Fibroblast of skin of right quadriceps (primary cell): Measurements from ENCODE around the gene MYH1.
"Not testable (repeated sequence)": the region's sequence is repeated elsewhere in the genome, so short reads cannot be mapped to it uniquely, and the experiment has no call there.

Experiments
- DNase-seq: peaks from one replicate; pipeline ENCODE4 v3.0.0-alpha.2; 2013

MYH1 gene

GRCh38 chr17:10518271-10519037 lies at the start of gene MYH1:
TSS of gene MYH1 (minus strand) at chr17:10518542. CDS start at chr17:10516642, 1,900 bp downstream.
- DNase-seq = no peak

DNA sequence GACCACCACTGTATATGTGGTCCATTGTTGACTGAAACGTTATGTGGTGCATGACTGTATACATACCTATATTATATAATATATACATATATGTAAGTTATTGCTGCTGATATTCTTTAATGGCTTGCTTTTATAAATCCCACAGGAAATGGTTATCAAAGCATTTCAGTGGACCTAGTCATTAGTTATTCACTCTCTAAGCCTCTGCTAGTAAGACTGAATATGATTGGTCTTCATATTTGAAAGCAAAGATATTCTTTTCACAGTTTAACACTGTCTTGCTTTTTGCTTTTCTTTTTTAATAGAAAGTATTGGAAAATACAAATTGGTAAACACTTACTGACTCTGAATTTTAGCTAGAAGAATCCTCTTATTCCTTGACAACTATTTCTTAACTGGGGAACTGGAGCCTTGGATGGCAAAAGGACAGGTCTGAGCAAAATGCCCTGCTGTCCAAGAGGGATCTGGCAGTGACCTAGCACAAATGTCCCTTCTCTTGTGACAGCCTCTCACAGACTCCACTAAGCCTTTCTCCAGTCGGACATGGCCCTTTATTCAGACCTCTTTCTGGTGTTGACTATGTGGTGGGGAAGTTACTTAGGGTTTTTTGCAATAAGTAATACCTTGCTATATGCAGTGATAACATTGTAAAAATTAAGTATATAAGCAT lies 45.8 kb upstream of the MYH1 start:
- DNase-seq = no peak

DNA sequence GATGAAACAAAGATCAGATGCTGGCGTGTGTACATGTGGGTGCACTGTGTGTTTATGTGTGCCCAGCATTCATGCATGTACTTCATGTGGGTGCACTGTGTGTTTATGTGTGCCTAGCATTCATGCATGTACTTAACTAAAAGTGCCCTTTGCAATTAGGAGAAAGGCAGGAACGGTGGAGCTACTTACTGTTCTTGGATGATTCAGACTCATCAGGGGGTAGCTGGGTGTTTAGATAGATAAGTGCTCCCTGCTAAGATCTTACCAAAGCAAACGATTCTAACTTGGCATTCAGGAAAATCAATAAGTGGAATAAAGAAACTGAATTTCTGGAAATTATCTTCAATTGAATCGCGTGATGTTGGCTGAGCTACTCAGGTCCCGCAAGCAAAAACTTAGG lies 39.7 kb upstream of the MYH1 start:
- no peak for DNase-seq

DNA sequence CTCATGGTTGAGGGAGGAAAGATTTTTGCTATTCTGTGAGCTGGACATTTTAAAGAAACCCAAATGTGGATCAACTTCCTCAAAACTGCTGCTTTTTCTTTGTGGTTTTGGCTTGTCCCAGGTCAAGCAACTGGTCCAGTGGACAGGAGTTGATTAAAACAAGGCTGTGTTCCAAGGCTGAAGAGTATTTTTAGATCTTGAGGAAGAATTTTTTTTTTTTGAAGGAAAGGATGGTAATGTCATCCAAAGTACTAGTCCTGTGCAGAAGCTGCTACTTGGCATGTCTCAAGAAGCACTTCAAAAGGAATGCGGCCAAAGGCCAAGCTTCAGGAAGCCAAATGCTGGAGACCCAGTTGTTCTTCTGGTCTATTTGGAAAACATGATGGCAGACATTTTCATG lies 39.1 kb upstream of the MYH1 start:
- DNase-seq = peak; percentile 9

GRCh38 chr17:10556301-10557005 lies 38.1 kb upstream of the MYH1 start:
- no peak for DNase-seq

- no peak for DNase-seq
These were observed 31.7 kb upstream of the MYH1 start for GRCh38 chr17:10550014-10550413.

- no peak for DNase-seq
These were observed 30.9 kb upstream of the MYH1 start, which contains the start of gene MYH2 for GRCh38 chr17:10549096-10549842. TSS of gene MYH2 (minus strand) at chr17:10549658. CDS start at chr17:10547920, 1,738 bp downstream.

- DNase-seq = no peak
These were observed 29.0 kb upstream of the MYH1 start for GRCh38 chr17:10547351-10547750.

- DNase-seq = peak; percentile 33
These were observed 25.1 kb upstream of the MYH1 start for GRCh38 chr17:10543486-10543885.

DNA sequence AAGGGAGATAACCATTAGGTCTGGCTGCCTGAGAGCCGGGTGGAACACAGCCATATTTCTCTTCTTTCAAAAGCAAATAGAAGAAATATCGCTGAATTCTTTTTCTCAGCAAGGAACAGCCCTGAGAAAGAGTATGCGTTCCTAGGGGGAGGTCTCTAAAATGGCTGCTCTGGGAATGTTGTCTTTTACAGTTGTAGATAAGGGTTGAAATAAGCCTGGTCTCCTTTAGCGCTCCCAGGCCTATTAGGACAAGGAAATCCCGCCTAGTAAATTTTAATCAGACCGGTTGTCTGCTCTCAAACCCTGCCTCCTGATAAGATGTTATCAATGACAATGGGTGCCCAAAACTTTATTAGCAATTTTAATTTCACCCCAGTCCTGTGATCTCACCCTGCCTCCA lies 22.8 kb upstream of the MYH1 start:
- DNase-seq = not testable (repeated sequence)

GRCh38 chr17:10532026-10532425 lies 13.7 kb upstream of the MYH1 start:
- DNase-seq = no peak

GRCh38 chr17:10527419-10527818 lies 9.1 kb upstream of the MYH1 start:
- no peak for DNase-seq

DNA sequence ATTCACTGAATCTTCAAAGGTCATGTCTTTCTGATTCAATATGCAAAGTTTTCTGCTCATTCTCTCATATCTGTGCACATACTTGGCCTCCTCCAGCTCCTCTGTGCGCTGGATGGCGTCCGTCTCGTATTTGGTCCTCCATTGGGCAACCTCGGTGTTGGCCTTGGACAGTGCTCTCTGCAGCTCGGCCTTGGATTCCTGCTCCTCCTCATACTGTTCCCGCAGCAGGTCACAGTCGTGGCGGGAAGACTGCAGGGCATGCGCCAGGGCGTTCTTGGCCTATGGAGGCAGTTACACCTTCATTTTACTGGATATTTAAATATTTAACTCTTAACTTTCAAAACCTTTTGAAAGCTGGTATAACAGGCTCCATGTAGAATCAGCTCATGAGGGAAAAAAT lies 8.2 kb upstream of the MYH1 start:
- no peak for DNase-seq

GRCh38 chr17:10523064-10523463 lies 4.7 kb upstream of the MYH1 start:
- DNase-seq = no peak

- no peak for DNase-seq
These were observed 3.6 kb upstream of the MYH1 start for GRCh38 chr17:10521949-10522348.

DNA sequence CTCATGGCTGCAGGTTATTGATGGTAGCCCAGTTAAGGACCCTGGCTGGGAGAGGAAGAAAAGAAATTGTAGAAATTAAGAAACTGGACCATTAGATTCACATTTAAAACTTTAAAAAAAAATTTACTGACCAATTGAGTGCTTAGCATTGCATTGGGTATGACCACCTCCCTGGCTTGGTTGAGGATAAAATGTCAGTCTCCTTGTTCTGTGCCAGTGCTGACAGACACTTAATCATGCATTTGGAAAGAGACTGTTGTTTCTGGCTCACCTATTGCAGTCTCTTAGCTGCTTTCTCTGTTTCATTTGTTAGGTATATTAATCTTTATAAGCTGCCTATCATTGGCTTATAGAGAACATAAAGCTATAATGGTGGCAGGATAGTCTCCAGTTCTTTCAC lies 1.7 kb downstream of the MYH1 start:
- no peak for DNase-seq

DNA sequence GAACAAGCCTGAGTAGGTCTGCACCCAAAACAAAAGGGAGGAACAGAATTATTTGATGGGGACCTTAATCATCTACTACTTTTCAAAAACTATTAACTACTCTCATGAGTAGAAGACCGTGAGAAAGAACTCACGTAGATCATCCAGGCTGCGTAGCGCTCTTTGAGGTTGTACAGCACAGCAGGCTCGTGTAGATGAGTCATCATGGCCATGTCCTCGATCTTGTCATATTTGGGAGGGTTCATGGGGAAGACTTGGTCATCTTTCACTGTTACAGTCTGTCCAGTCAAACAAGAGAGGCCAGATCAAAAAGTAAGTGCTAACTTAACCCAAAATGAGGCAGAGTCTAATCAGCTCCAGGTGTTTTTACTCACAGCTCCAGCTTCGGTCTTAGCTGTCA lies 2.3 kb downstream of the MYH1 start:
- no peak for DNase-seq

DNA sequence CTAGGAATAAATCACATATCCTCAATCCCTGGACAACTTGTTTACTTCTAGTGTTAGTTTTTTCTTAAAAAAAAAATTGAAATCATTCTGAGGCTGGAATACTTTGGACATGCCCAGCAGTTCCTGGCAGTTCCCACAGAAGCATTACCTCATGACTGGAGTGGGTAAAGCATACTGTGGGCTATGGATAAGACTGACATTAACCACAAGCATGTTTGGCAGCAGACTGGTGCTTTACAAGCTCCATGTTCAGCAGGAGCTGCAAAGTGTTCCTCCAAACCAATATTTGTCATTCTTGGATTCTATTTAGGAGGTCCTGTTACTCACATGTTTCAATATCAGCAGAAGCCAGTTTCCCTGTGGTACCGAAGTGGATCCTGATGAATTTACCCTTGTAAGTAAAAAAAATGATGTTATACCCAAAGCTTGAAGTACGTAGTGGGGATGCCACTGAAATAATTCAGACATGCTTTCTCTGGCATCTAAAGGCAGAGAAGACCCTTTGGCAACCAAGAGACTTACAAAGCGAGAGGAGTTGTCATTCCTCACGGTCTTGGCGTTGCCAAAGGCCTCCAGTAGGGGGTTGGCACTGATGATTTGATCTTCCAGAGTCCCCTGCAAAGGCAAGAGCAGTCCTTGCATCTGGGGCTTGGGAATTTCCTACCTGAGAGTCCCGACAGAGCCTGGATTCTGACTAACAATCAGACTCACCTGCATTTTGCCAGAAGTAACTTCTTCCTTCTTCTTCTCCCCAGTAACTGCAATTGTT lies 4.9 kb downstream of the MYH1 start:
- DNase-seq = no peak

GRCh38 chr17:10512856-10513255 lies 5.5 kb downstream of the MYH1 start:
- DNase-seq = no peak

GRCh38 chr17:10499950-10500349 lies 18.4 kb downstream of the MYH1 start:
- DNase-seq = no peak

DNA sequence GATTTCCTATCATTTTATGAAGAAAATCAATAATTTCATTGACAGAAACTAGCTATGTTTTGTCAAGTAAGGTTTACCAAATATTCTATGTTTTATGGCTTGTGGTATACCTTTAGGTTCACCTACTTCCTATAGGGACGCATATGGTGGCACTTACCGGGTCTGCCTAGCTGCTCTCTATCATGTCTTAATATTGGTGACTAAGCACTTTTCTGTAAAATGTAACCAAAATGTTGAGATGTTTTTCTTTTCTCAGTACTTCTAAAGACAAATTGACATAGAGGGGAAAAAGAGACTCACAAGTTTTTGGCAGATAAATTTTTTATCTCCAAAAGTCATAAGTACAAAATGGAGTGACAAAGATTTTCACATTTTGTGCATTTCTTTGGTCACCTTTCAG lies 26.3 kb downstream of the MYH1 start:
- no peak for DNase-seq

DNA sequence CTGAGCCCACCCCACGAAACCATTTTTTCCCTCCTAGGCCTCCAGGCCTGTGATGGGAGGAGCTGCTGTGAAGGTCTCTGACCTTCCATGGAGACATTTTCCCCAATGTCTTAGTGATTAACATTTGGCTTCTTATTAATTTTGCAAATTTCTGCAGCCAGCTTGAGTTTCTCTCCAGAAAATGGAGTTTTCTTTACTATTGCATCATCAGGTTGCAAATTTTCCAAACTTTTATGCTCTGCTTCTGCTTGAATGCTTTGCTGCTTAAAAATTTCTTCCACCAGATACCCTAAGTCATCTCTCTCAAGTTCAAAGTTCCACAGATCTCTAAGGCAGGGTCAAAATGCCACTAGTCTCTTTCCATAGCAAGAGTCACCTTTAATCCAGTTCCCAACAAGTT lies 36.1 kb downstream of the MYH1 start:
- DNase-seq = no peak
